Progenitor cell of endocrine pancreas (in vitro differentiated cells): ENCODE measurements around the gene STK32B. TPM values are rescaled to one million over a fixed set of nuclear protein-coding genes. Genes with fewer than 3 reads are reported as not detected.

Experiments
- DNase-seq: peaks from one replicate; pipeline ENCODE4 v3.0.0; 2021; ENCODE audit warnings: low spot score; ENCODE audit not compliant: unreplicated experiment
- H3K27ac Mint-ChIP-seq: 2 replicates; pipeline ENCODE4 v1.8.0; 2021; ENCODE audit warnings: mild to moderate bottlenecking, moderate library complexity, mixed read lengths
- H3K27me3 Mint-ChIP-seq: 2 replicates; pipeline ENCODE4 v1.8.0; 2021; ENCODE audit warnings: mixed read lengths
- H3K36me3 Mint-ChIP-seq: 2 replicates; pipeline ENCODE4 v1.8.0; 2022; ENCODE audit warnings: mixed read lengths; ENCODE audit not compliant: insufficient read depth
- H3K4me1 Mint-ChIP-seq: 2 replicates; pipeline ENCODE4 v1.8.0; 2021; ENCODE audit warnings: low read depth, mixed read lengths
- H3K4me3 Mint-ChIP-seq: 2 replicates; pipeline ENCODE4 v1.8.0; 2021; ENCODE audit warnings: low read depth, mild to moderate bottlenecking, moderate library complexity, mixed read lengths
- H3K9me3 Mint-ChIP-seq: 2 replicates; pipeline ENCODE4 v1.8.0; 2021; ENCODE audit warnings: low read depth, mixed read lengths
- CTCF ChIP-seq: fragments of 200-600 bp; sonication (generic); IDR thresholded peaks from one replicate; pipeline ENCODE4 v1.5.0; 2021; ENCODE audit warnings: antibody characterized with exemption, mild to moderate bottlenecking; ENCODE audit not compliant: unreplicated experiment
- total RNA-seq: library from RNA; stranded (reverse); gene quantifications from 2 replicates; pipeline ENCODE4 v1.2.1, GENCODE V29; 2021

STK32B gene
- total RNA-seq, 1 donor from 2014 or later, result 0.36 TPM

GRCh38 chr4:5458676-5459075, 407.4 kb downstream of the STK32B start:
- no peak for TF ChIP-seq CTCF
- no peaks in the 10 kb centered on the region for H3K4me1 Mint-ChIP-seq
- no peaks in the 10 kb centered on the region for H3K27me3 Mint-ChIP-seq
- DNase-seq, result no peak
- no peaks in the 10 kb centered on the region for H3K36me3 Mint-ChIP-seq
- no peak overlapping the region for H3K27ac Mint-ChIP-seq
- no peaks in the 10 kb centered on the region for H3K9me3 Mint-ChIP-seq
- no peak overlapping the region for H3K4me3 Mint-ChIP-seq

GRCh38 chr4:5459236-5459635, 408.0 kb downstream of the STK32B start:
- no peaks in the 10 kb centered on the region for H3K9me3 Mint-ChIP-seq

GRCh38 chr4:5460106-5460801, 409.0 kb downstream of the STK32B start:
- H3K4me1 Mint-ChIP-seq, result no peaks in the 10 kb centered on the region

More at GRCh38 chr4:5459236-5459635, 408.0 kb downstream of the STK32B start:
- Mint-ChIP-seq H3K4me3 (no peak overlapping the region), H3K27me3 (no peaks in the 10 kb centered on the region), H3K36me3 (no peaks in the 10 kb centered on the region), H3K4me1 (no peaks in the 10 kb centered on the region), H3K27ac (no peak overlapping the region)
- no peak for DNase-seq
- TF ChIP-seq CTCF, result no peak

GRCh38 chr4:5461477-5461876, 410.2 kb downstream of the STK32B start:
- Mint-ChIP-seq H3K36me3 (no peaks in the 10 kb centered on the region), H3K4me3 (no peak overlapping the region), H3K9me3 (no peaks in the 10 kb centered on the region), H3K27ac (no peak overlapping the region), H3K27me3 (no peaks in the 10 kb centered on the region), H3K4me1 (no peaks in the 10 kb centered on the region)
- DNase-seq, result no peak
- no peak for TF ChIP-seq CTCF

More at GRCh38 chr4:5460106-5460801, 409.0 kb downstream of the STK32B start:
- Mint-ChIP-seq H3K27ac (peak overlapping the region; percentile 43), H3K27me3 (no peaks in the 10 kb centered on the region), H3K36me3 (no peaks in the 10 kb centered on the region), H3K9me3 (no peaks in the 10 kb centered on the region), H3K4me3 (no peak overlapping the region)
- peak; percentile 68 for TF ChIP-seq CTCF
- peak; percentile 17 for DNase-seq

GRCh38 chr4:5462254-5462835, 411.1 kb downstream of the STK32B start:
- Mint-ChIP-seq H3K4me3 (no peak overlapping the region), H3K27me3 (no peaks in the 10 kb centered on the region), H3K36me3 (no peaks in the 10 kb centered on the region), H3K9me3 (no peaks in the 10 kb centered on the region), H3K4me1 (no peaks in the 10 kb centered on the region), H3K27ac (no peak overlapping the region)
- DNase-seq, result no peak
- TF ChIP-seq CTCF, result no peak
